HUES48 (cell line): ENCODE measurements around the gene MACROD2.
"Not testable (repeated sequence)": the region's sequence is repeated elsewhere in the genome, so short reads cannot be mapped to it uniquely, and the experiment has no call there.

Experiments
- H3K27ac ChIP-seq: one replicate; pipeline ENCODE4 v1.7.0; 2013; ENCODE audit warnings: low read depth, low read length, inconsistent platforms
- H3K27me3 ChIP-seq: 2 replicates; pipeline ENCODE4 v1.6.1; 2013; ENCODE audit warnings: mild to moderate bottlenecking, low read length; ENCODE audit not compliant: control insufficient read depth, insufficient read depth
- H3K36me3 ChIP-seq: 2 replicates; pipeline ENCODE4 v1.6.1; 2013; ENCODE audit warnings: low read length; ENCODE audit not compliant: control insufficient read depth, insufficient read depth
- H3K4me1 ChIP-seq: 2 replicates; pipeline ENCODE4 v1.6.1; 2013; ENCODE audit warnings: mild to moderate bottlenecking, low read length; ENCODE audit not compliant: control insufficient read depth, insufficient read depth
- H3K4me3 ChIP-seq: 2 replicates; pipeline ENCODE4 v1.5.1; 2013; ENCODE audit warnings: mild to moderate bottlenecking, low read depth, low read length
- H3K9ac ChIP-seq: 2 replicates; pipeline ENCODE4 v1.6.1; 2013; ENCODE audit warnings: mild to moderate bottlenecking, low read depth, low read length, moderate library complexity
- H3K9me3 ChIP-seq: 2 replicates; pipeline ENCODE4 v1.6.1; 2013; ENCODE audit warnings: low read length; ENCODE audit not compliant: control insufficient read depth, insufficient read depth

Gene MACROD2

DNA sequence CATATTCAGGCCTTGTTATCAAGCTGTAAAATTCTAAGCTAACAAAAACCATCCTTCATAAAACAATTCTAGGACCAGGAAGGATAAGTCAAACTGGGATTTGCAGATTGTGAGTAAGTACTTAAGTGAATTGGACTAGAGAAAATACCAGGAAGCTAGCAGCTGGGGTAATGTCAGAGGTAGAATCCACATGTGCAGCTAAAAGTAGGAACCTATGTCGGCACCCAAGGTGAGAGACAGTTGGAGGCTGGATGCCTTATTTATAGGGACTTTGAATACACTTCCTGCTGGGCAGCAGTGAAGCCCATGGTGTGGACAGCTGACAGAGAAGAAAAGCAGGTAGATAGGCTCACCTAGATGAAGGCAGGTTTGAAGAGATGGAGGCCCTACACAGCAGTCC lies 214.8 kb downstream of the MACROD2 start:
- Histone ChIP-seq H3K9me3 (no peaks in the 10 kb centered on the region), H3K4me3 (no peak overlapping the region), H3K4me1 (no peaks in the 10 kb centered on the region), H3K27ac (no peak overlapping the region), H3K27me3 (no peaks in the 10 kb centered on the region), H3K9ac (no peak overlapping the region), H3K36me3 (no peaks in the 10 kb centered on the region)

GRCh38 chr20:14214046-14214445 lies 218.7 kb downstream of the MACROD2 start:
- Histone ChIP-seq H3K36me3 (no peaks in the 10 kb centered on the region), H3K9ac (no peak overlapping the region)

DNA sequence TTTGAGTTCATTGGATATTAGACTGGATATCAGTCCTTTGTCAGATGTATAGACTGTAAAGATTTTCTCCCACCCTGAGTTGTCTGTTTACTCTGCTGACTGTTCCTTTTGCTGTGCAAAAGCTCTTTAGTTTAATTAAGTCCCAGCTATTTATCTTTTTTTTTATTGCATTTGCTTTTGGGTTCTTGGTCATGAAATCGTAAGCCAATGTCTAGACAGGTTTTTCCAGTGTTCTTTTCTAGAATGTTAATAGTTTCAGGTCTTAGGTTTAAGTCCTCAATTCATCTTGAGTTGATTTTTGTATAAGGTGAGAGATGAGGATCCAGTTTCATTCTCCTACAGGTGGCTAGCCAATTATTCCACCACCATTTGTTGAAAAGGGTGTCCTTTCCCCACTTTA lies 220.6 kb downstream of the MACROD2 start:
- H3K27ac ChIP-seq = not testable (repeated sequence)

More at GRCh38 chr20:14214046-14214445, 218.7 kb downstream of the MACROD2 start:
- H3K9me3 ChIP-seq = no peaks in the 10 kb centered on the region
- no peak overlapping the region for H3K27ac ChIP-seq
- H3K4me3 ChIP-seq = no peak overlapping the region
- H3K4me1 ChIP-seq = no peaks in the 10 kb centered on the region
- H3K27me3 ChIP-seq = no peaks in the 10 kb centered on the region

DNA sequence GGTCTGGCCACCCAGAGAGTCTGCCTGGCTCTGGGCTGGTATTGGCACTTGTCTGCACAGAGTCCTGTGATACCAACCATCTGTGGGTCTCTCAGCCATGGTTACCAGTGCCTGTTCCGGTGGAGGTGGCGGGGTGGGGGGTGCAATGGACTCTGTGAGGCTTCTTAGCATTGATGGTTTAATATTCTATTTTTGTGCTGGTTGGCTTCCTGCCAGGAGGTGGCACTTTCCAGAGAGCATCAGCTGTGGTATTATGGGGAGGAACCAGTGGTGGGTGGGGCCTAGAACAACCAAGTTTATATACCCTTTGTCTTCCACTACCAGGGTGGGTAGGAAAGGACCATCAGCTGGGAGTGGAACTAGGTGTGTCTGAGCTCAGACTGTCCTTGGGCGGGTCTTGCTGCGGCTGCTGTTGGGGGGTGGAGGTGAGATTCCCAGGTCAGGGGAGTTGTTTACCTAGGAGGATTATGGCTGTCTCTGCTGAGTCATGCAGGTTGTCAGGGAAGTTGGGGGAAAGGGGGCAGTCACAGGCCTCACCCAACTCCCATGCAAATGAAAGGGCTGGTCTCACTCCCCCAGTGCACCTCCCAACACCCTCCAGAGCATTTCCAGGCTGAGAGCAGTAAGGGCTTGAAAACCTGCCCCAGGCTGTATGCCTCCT lies 224.6 kb downstream of the MACROD2 start:
- Histone ChIP-seq H3K36me3 (no peaks in the 10 kb centered on the region), H3K9ac (no peak overlapping the region), H3K27me3 (no peaks in the 10 kb centered on the region), H3K27ac (peak overlapping the region; percentile 67), H3K9me3 (no peaks in the 10 kb centered on the region), H3K4me3 (no peak overlapping the region), H3K4me1 (no peaks in the 10 kb centered on the region)

More for the DNA sequence above, 220.6 kb downstream of the MACROD2 start:
- H3K36me3 ChIP-seq, H3K9ac ChIP-seq, H3K9me3 ChIP-seq, H3K27me3 ChIP-seq, H3K4me1 ChIP-seq, H3K4me3 ChIP-seq: not testable (repeated sequence)

DNA sequence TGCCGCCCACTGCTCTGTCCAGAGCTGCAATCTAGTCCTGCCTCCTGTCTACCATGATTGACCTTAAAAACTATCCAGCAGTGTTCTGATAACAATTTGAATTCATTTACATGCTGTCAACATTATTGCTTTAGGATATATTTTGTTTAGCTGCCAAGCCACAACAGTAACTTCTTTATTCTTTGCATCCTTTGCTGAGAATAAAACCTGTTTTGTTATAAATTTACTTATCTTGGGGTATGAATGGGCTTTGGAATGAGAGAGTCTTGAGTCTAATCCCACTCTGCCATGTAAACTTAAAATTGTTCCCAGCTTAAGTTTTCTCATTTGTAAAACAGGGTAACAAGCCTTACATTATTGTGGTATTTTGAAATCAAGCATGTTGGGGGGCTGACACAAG lies 225.7 kb downstream of the MACROD2 start:
- H3K4me1 ChIP-seq = no peaks in the 10 kb centered on the region
- no peak overlapping the region for H3K4me3 ChIP-seq
- peak overlapping the region; percentile 67 for H3K27ac ChIP-seq
- no peaks in the 10 kb centered on the region for H3K9me3 ChIP-seq
- no peak overlapping the region for H3K9ac ChIP-seq
- H3K27me3 ChIP-seq = no peaks in the 10 kb centered on the region
- H3K36me3 ChIP-seq = no peaks in the 10 kb centered on the region

DNA sequence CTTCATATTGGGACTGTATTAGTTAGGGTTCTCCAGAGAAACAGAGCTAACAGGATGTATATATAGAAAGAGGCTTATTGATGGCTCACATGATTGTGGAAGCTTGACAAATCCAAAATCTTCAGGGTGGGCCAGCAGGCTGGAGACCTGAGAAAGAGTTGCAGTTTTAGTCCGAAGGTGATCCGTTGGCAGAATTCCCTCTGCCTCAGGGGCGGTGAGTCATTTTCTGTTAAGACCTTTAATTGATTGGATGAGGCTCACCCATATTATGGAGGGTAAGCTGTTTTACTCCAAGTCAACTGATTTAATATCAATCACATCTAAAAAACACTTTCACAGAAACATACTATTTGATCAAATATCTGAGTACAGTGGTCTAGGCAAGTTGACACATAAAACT lies 228.5 kb downstream of the MACROD2 start:
- Histone ChIP-seq H3K27me3 (no peaks in the 10 kb centered on the region), H3K4me1 (no peaks in the 10 kb centered on the region), H3K9ac (no peak overlapping the region), H3K4me3 (no peak overlapping the region), H3K36me3 (no peaks in the 10 kb centered on the region), H3K9me3 (no peaks in the 10 kb centered on the region), H3K27ac (no peak overlapping the region)

DNA sequence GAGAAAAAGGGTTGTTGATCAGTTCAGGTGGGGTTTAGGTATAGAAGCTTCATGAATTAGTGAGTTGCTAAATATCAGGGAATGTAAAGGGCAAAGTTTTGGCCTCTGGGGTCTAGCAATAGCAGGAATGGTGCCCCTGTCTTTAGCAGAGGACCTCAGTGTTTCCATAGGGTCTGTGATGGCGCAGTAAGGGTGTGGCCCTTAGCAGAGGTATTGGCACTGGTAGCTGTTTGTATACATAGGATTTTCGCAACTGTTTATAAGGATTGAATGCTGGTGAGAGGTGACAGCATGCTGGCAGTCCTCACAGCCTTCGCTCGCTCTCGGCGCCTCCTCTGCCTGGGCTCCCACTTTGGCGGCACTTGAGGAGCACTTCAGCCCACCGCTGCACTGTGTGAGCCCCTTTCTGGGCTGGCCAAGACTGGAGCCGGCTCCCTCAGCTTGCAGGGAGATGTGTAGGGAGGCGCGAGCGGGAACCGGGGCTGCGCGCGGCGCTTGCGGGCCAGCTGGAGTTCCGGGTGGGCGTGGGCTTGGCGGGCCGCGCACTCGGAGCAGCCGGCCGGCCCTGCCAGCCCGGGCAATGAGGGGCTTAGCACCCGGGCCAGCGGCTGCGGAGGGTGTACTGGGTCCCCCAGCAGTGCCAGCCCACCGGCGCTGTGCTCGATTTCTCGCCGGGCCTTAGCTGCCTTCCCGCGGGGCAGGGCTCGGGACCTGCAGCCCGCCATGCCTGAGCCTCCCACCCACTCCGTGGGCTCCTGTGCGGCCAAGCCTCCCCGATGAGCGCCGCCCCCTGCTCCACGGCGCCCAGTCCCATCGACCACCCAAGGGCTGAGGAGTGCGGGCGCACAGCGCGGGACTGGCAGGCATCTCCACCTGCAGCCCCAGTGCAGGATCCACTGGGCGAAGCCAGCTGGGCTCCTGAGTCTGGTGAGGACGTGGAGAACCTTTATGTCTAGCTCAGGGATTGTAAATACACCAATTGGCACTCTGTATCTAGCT lies 231.0 kb downstream of the MACROD2 start:
- not testable (repeated sequence) for H3K27me3 ChIP-seq

DNA sequence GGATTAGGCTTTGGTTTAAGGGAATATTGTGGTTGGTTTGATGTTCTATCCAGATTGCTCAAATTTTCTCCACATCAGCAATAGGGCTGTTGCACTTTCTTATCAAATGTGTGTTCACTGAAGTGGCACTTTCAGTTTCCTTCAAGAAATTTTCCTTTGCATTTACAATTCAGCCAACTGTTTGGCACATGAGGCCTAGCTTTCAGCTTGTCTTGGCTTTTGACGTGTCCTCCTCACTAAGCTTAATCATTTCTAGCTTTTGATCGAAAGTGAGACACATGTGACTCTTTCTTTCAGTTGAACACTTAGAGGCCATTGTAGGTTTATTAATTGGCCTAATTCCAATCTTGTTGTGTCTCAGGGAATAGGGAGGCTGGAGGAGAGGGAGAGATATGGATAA lies 237.3 kb downstream of the MACROD2 start:
- Histone ChIP-seq H3K36me3 (no peaks in the 10 kb centered on the region), H3K4me3 (no peak overlapping the region), H3K4me1 (no peaks in the 10 kb centered on the region), H3K9ac (no peak overlapping the region), H3K27ac (no peak overlapping the region), H3K27me3 (no peaks in the 10 kb centered on the region), H3K9me3 (no peaks in the 10 kb centered on the region)

More for the DNA sequence above, 231.0 kb downstream of the MACROD2 start:
- not testable (repeated sequence) for H3K4me3 ChIP-seq, H3K9me3 ChIP-seq, H3K27ac ChIP-seq, H3K9ac ChIP-seq, H3K36me3 ChIP-seq, H3K4me1 ChIP-seq

DNA sequence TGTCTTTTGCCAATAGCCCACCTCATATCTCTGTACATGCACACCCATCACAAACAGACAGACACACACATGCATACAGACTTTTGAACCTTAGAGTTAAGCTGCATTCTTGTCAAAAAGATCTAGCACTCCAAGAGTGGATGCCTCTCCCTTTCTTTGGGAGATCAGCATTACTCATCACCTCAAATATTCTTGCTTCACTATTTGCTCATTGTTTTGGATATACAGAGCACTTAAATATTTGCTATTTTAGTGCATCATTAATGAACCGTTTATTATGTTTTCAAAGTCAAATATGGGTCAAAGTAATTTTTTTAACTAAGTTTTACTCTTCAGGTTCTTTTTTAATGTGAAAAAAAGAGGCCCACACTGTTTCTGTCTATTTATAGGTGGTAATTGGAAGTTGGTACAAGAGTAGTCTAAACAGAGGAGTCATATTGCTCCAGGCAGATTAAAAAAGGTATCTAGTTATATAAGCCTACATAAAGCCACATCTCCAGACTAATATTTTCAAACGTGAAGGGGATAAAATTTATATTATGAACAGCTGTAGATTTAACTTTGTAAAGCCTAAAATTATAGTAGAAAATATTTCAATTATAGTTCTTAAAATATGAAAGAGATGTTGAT lies 239.5 kb downstream of the MACROD2 start:
- Histone ChIP-seq H3K36me3 (no peaks in the 10 kb centered on the region), H3K9me3 (no peaks in the 10 kb centered on the region), H3K27me3 (no peaks in the 10 kb centered on the region), H3K27ac (no peak overlapping the region), H3K4me3 (no peak overlapping the region), H3K4me1 (no peaks in the 10 kb centered on the region), H3K9ac (no peak overlapping the region)

DNA sequence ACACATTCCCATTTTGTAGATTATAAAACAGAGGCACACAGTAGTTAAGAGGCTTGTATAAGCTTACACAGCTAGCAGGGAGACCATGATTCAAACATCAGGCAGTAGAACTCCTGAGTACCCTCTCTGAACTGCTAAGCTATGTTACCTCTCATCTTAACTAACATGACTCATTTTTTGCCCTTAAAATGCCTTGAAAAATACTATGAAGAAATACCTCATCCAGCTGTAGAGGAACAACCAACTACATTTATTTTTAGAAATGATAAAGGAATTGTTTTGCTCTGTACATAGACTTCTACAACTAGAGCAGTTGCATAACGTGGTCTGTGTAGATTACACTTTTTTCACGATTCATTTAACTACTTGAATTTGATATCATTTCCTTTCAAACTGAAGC lies 240.0 kb downstream of the MACROD2 start:
- no peak overlapping the region for H3K27ac ChIP-seq
- H3K9ac ChIP-seq = no peak overlapping the region
- H3K9me3 ChIP-seq = no peaks in the 10 kb centered on the region

More for the DNA sequence above, 240.0 kb downstream of the MACROD2 start:
- no peaks in the 10 kb centered on the region for H3K4me1 ChIP-seq
- H3K36me3 ChIP-seq = no peaks in the 10 kb centered on the region
- H3K27me3 ChIP-seq = no peaks in the 10 kb centered on the region
- H3K4me3 ChIP-seq = no peak overlapping the region
